Heart left ventricle (tissue), 16 donors: ENCODE results near the gene DDN. TPM values are rescaled to one million over a fixed set of nuclear protein-coding genes. Genes with fewer than 3 reads are reported as not detected.
A peak's percentile ranks its signal among the peaks of the same experiment; 100 is the strongest.

ENCODE experiments used
- ATAC-seq, 4 donors: fragments of 200-7000 bp; cut with Tn5 transposase; one replicate each; pipeline ENCODE4 v1.9.1; 2020 to 2022; ENCODE audit warnings: moderate library complexity in 4 of 4, mild to moderate bottlenecking in 3 of 4, moderate number of reproducible peaks in 1 of 4
- DNase-seq, 5 donors: peaks; one replicate each; pipeline ENCODE4 v3.0.0-alpha.2; 2020
- H3K27ac ChIP-seq, 12 donors: fragments of 200-600 bp; sonication (generic) in 4 of 12; one replicate each; pipeline versions ENCODE4 v1.5.0 to v1.8.0; 2016 to 2022; ENCODE audit warnings: mild to moderate bottlenecking in 2 of 12
- H3K27me3 ChIP-seq, 9 donors: fragments of 200-600 bp; sonication (generic) in 2 of 9; one replicate each; pipeline versions ENCODE4 v1.5.1 to v1.8.0; 2016 to 2022; ENCODE audit warnings: mild to moderate bottlenecking in 3 of 9
- H3K36me3 ChIP-seq, 9 donors: fragments of 200-600 bp; sonication (generic) in 2 of 9; one replicate each; pipeline versions ENCODE4 v1.5.0 to v1.8.0; 2018 to 2022; ENCODE audit warnings: mild to moderate bottlenecking in 2 of 9
- H3K4me1 ChIP-seq, 12 donors: fragments of 200-600 bp; sonication (generic) in 4 of 12; one replicate each; pipeline versions ENCODE4 v1.5.0 to v1.8.0; 2016 to 2022; ENCODE audit warnings: mild to moderate bottlenecking in 3 of 12
- H3K4me3 ChIP-seq, 12 donors: fragments of 200-600 bp; sonication (generic) in 4 of 12; one replicate each; pipeline versions ENCODE4 v1.5.0 to v1.8.0; 2017 to 2022; ENCODE audit warnings: mild to moderate bottlenecking in 9 of 12, moderate library complexity in 4 of 12
- H3K9me3 ChIP-seq, 12 donors: fragments of 200-600 bp; sonication (generic) in 4 of 12; one replicate each; pipeline versions ENCODE4 v1.5.0 to v1.8.0; 2016 to 2022; ENCODE audit warnings: mild to moderate bottlenecking in 1 of 12
- POLR2A ChIP-seq, 2 donors: fragments of 450-650 bp; IDR thresholded peaks; one replicate each; pipeline ENCODE4 v1.6.1; 2017; ENCODE audit warnings: antibody characterized with exemption in 2 of 2, mild to moderate bottlenecking in 2 of 2, moderate library complexity in 2 of 2
- WGBS, 4 donors: extraction: QIAGEN DNeasy Blood & Tissue Kit in 2 of 4; methylation state at CpG; one replicate each; pipeline versions ENCODE4 v1.1.5 to v1.1.7; 2013 to 2018; 5-methylcytosine and 5-hydroxymethylcytosine counted together
- intact Hi-C, 10 donors: fragments of 100-400 bp; cut with DNase I; formaldehyde crosslinking; loops; one replicate each; pipeline versions ENCODE4 v1.11.1 to v1.14.2; 2022
- polyA plus RNA-seq, 2 donors: library from polyadenylated mRNA; stranded (reverse); fragments of 200-250 nt; gene quantifications; one replicate each; pipeline ENCODE4 v1.2.3, GENCODE V29; 2013
- total RNA-seq, 9 donors: library from RNA; depleted of rRNA in 2 of 9; stranded (reverse); fragments of >200 nt in 2 of 9; fragmentation: NEBNext Ultra II Directional in 3 of 9; extraction: Animal tissue kit (Norgen Biotek cat#: 25700) in 3 of 9; gene quantifications; one replicate each; pipeline versions ENCODE4 v1.1.0 to v1.2.4, GENCODE V29; 2016 to 2023
- TF ChIP-seq, protein P1 (sequence below), 12 donors: fragments of 200-600 bp; sonication (generic) in 4 of 12; IDR thresholded peaks; one replicate each; pipeline versions ENCODE4 v1.5.0 to v1.8.0; 2018 to 2022; ENCODE audit warnings: antibody characterized with exemption in 12 of 12, mild to moderate bottlenecking in 5 of 12
- donor health status: ischemic (EF 13 %, LVEDD 7.1; RV severe dilation, severe dysfunction).
- donor health status: healthy with polysubstance abuse.
- donor health status: DM: no; HTN: yes; CAD: no.
- donor health status: DM: no; HTN: no; CAD: no.
- donor health status: ischemic (EF 25% LVEDD 6.9; RV normal size, moderate dysfunction).
- donor health status: ischemic (EF 25% LVEDD 5.7; RV mildly dilated, moderate dysfunction).
- donor health status: healthy.
- donor health status: DM: yes; HTN: yes; CAD: no.
- donor health status: ischemic (EF 35%, LVEDD 5.7; RV mildly dilated, moderate dysfunction).
- donor health status: nonischemic (EF 11% LVEDD 7.7; RV severe dilation, severe dysfunction).
- donor health status: DM: yes; HTN: yes; CAD: no.
- donor health status: PGD.
- donor health status: ischemic (EF 29% LVEDD 5.4; RV normal size, mild dysfunction).
- donor health status: nonischemic (EF 23%, LVEDD 6.1; RV moderate dilation, normal function).

The DDN gene
- total and polyA plus RNA-seq, 11 donors = 0.40 to 2.8 (median 0.95) TPM

DNA sequence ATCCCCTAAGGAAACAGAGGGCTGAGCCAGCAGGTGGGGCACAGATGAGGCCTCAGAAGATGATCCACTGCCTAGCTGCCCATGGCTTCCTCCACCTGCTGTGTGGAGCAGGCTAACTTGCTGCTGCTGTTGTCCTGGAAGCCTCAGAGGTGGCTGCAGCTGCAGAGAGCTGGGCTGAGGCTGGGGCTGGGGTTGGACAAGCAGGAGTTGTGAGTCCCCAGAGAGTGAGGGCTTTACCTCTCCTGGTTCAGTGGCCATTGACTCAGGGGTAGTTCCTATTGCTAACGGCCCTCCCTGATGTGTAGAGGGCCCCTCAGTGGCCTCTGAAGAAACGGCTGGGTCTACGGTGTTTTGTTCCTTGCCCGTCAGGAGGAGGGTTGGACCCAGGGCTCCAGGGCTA, 33.1 kb upstream of the DDN start:
- H3K4me3 ChIP-seq = no peak overlapping the region
- H3K27me3 ChIP-seq = no peaks in the 10 kb centered on the region
- intact Hi-C loops = no loop called here
- H3K27ac ChIP-seq = no peak overlapping the region
- ATAC-seq (no peak), DNase-seq (no peak)
- TF ChIP-seq, protein P1, sequence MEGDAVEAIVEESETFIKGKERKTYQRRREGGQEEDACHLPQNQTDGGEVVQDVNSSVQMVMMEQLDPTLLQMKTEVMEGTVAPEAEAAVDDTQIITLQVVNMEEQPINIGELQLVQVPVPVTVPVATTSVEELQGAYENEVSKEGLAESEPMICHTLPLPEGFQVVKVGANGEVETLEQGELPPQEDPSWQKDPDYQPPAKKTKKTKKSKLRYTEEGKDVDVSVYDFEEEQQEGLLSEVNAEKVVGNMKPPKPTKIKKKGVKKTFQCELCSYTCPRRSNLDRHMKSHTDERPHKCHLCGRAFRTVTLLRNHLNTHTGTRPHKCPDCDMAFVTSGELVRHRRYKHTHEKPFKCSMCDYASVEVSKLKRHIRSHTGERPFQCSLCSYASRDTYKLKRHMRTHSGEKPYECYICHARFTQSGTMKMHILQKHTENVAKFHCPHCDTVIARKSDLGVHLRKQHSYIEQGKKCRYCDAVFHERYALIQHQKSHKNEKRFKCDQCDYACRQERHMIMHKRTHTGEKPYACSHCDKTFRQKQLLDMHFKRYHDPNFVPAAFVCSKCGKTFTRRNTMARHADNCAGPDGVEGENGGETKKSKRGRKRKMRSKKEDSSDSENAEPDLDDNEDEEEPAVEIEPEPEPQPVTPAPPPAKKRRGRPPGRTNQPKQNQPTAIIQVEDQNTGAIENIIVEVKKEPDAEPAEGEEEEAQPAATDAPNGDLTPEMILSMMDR (IDR thresholded peaks at IDR 0.05) = no peak
- TF ChIP-seq POLR2A (IDR thresholded peaks at IDR 0.05) = no peak
- peaks cover 0 to 9% (median 0%) of the 10 kb centered on the region in 12 donors for H3K4me1 ChIP-seq
- 63 to 87% (median 76%) methylated on average over 4 of the region's 4 CpGs for WGBS, 4 donors
- peaks cover 0 to 99% (median 89%) of the 10 kb centered on the region in 9 donors for H3K36me3 ChIP-seq
- no peaks in the 10 kb centered on the region for H3K9me3 ChIP-seq

DNA sequence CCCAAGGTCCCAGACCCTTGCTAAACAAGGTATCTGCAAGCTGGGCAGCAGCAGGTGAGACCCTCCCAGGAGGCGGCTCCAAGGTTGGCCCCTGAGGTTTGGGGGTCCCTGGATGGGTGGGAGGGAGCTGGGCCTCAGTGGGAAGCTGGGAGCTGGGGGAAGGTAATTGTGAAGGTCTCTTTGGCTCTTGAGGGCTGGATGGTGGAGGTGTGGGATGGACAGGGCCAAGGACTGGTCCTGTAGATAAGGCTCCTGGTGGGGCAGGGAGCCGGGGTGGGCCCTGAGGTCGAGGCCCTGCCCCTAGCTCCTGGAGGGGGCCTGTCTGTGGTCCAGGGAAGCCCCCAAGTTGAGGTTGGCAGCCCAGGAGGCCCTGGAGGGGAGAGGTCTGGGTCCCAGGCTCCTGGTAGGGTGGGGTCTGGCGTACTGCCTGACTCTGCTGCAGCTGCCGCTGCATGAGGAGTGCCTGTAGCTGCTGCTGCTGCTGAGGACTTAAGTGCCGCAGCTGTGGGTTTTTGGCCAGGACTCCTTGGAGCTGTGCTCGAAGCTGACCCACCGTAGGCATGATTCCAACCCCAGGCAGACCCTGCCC, 32.5 kb upstream of the DDN start:
- intact Hi-C loops = no loop called here
- ATAC-seq (no peak), DNase-seq (no peak)
- Histone ChIP-seq H3K4me3 (no peak overlapping the region), H3K4me1 (peaks cover 0 to 9% (median 0%) of the 10 kb centered on the region in 12 donors), H3K9me3 (no peaks in the 10 kb centered on the region), H3K27me3 (no peaks in the 10 kb centered on the region), H3K36me3 (peaks cover 0 to 99% (median 89%) of the 10 kb centered on the region in 9 donors), H3K27ac (peak overlapping the region in 1 of 12 donors; percentile 11)
- TF ChIP-seq POLR2A (IDR thresholded peaks at IDR 0.05) = no peak
- TF ChIP-seq, protein P1 (IDR thresholded peaks at IDR 0.05) = no peak
- 77 to 92% (median 91%) methylated on average over 3 to 8 of the region's 8 CpGs for WGBS, 4 donors

DNA sequence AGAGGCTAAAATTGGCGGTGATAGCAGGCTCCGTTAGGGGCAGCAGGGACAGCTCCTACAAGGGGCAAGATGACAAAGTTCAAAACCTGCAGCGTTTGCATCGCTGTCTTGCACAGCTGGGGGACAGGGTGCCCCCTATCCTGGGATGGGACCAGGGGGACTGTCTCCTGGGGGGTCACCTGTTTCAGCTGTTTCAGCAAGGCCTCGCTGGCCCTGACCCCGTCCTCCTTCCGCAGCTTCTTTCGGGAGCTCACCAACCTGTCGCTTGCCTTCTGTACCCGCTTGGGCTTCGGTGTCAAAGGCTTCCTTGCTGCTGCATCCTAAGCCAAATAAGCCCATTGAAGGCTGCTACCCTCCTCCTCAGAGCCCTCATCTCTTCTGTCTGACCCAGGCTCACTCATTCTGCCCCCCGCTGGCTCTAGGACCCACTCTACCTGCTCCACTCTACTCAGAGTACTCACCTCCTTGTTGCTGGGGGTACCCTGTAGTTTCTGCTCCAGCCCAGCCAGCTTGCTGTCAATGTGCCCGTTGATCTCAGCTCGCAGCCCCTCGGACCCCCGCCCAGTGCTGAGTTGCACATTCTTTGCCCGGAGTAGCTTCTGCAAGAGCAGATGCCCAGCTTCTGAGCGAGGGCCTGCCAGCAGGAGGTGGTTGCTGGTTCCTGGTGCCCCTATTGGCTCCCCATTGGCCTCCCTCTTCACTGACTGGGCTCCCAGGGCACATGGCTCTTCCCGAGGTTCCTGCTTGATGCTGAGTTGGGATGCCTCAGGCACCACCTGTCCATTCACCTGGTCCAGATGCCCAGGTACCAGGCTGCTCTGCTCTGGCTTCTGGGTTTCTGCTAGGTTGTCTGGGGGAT, 31.8 kb upstream of the DDN start:
- TF ChIP-seq, protein P1 (IDR thresholded peaks at IDR 0.05) = no peak
- TF ChIP-seq POLR2A (IDR thresholded peaks at IDR 0.05) = no peak
- peak overlapping the region in 1 of 12 donors; percentile 11 for H3K27ac ChIP-seq

DNA sequence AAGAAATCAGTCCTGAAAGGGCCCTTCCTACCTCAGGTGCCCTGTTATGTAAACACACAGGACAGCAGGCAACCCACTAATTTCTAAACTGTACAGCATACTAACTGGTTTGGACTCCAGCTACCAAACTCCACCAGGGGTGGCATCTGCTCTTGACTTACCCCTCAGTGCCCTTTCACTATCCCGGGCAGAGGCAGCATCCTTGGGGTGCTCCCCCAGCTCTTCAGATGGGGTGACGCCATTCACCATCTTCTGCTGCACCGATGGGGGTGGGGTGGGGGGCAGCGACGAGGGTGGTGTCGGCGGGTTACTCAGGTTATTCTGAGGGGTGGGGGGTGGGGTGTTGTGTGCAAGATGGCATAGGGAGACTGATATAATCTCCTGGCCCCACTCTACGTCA, 30.9 kb upstream of the DDN start:
- Histone ChIP-seq H3K36me3 (peaks cover 0 to 100% (median 96%) of the 10 kb centered on the region in 9 donors), H3K4me1 (peaks cover 0 to 9% (median 0%) of the 10 kb centered on the region in 12 donors), H3K4me3 (no peak overlapping the region), H3K27ac (no peak overlapping the region), H3K9me3 (no peaks in the 10 kb centered on the region), H3K27me3 (no peaks in the 10 kb centered on the region)
- DNase-seq (no peak), ATAC-seq (no peak)
- TF ChIP-seq POLR2A (IDR thresholded peaks at IDR 0.05) = no peak
- TF ChIP-seq, protein P1 (IDR thresholded peaks at IDR 0.05) = no peak
- 90 to 93% (median 92%) methylated on average over 8 of the region's 8 CpGs for WGBS, 4 donors
- intact Hi-C loops = no loop called here

More for the DNA sequence above, 31.8 kb upstream of the DDN start:
- no peaks in the 10 kb centered on the region for H3K9me3 ChIP-seq
- DNase-seq = no peak
- no peak for ATAC-seq
- H3K27me3 ChIP-seq = no peaks in the 10 kb centered on the region
- peaks cover 0 to 9% (median 0%) of the 10 kb centered on the region in 12 donors for H3K4me1 ChIP-seq
- intact Hi-C loops = no loop called here
- 92 to 96% (median 95%) methylated on average over 19 of the region's 19 CpGs for WGBS, 4 donors
- H3K4me3 ChIP-seq = no peak overlapping the region
- peaks cover 0 to 100% (median 94%) of the 10 kb centered on the region in 9 donors for H3K36me3 ChIP-seq
